ENCODE results near the gene ZNF205. TPM values are rescaled to one million over a fixed set of nuclear protein-coding genes. Genes with fewer than 3 reads are reported as not detected.

ZNF205 gene
- total RNA-seq, 2 experiments from 2014 or later, result not detected

DNA sequence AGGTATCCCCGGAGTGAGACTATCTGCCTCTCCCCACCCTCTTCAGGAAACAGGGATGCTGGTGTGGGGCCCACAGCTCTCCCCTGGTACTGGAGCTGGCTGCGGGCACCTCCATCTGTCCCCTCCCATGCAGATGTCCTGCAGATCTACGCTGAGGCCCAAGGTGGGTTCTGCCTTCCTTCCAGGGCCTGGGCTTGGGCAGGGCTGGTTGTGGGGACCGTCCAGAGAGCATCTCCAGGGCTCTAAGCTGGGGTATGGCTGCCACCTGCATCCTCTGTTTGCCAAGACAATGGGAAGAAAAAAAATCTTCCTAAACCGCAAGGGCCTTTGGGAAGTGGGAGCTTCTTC is 35.3 kb downstream of the ZNF205 start:
- no peak for DNase-seq
- Mint-ChIP-seq H3K27me3 (peaks cover 10% of the 10 kb centered on the region), H3K9me3 (no peaks in the 10 kb centered on the region), H3K4me1 (peaks cover 28% of the 10 kb centered on the region), H3K36me3 (ENCODE audit: low read depth) (peaks cover 8% of the 10 kb centered on the region), H3K27ac (no peak overlapping the region), H3K4me3 (no peak overlapping the region)
- POLR2A ChIA-PET, result interaction anchor here (0.8 to 5.0 kb wide), 8 partner anchors 10 to 253 kb away, joined by 3 to 38 read pairs (median 6); partner anchors contain the start of genes IL32, ZNF174, ZNF213 and ZSCAN32
- CTCF ChIA-PET, result interaction anchor here (1.0 to 5.6 kb wide), 6 partner anchors 13 to 119 kb away, joined by 3 to 56 read pairs (median 8); partner anchors contain the start of gene ZNF213

DNA sequence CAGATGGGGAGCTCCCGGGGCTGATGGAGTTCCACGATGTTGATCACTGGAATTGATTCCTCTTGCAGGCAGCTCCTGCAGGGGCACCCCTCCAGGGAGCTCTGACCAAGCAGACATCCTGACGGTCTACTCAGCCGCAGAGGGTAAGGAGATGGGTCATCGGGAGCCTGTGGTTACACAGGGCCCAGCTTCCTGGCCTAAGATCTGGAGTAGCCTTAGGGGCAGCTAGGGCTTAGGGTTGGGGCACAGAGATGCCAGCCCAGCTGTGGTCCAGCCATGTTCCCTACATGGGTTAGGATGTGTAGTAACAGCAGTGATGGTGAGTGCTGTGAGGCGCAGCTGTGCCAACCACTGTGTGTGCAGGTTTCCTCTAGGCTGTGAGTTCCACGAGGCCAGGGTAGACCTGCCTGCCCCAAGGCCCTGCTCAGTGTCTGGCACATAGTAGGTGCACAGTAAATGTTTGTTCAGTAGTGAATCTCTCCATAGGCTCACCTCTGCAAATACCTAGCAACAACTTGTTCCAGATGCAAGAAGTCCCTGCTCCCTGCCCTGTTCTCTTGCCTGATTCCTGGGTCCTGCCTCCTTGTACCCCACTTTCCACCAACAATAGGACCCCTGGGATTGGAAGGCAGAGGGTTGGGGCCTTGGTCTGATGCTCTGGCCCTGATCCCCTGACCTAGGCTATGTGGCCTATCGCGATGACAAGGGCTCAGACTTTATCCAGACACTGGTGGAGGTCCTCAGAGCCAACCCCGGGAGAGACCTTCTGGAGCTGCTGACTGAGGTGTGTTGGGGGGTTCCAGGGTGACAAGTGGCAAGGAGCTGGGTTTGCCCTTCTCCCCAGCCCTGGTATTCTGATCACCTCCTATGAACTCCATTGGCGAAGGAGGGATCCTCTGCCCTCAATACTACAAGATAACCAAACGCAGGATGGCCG is 36.1 kb downstream of the ZNF205 start:
- H3K4me3 Mint-ChIP-seq, result peak overlapping the region; percentile 81
- no peak overlapping the region for H3K27ac Mint-ChIP-seq
- no peaks in the 10 kb centered on the region for H3K9me3 Mint-ChIP-seq
- peaks cover 8% of the 10 kb centered on the region for H3K36me3 Mint-ChIP-seq (ENCODE audit: low read depth)
- CTCF ChIA-PET, result interaction anchor here (1.0 to 5.6 kb wide), 6 partner anchors 13 to 120 kb away, joined by 3 to 56 read pairs (median 8); partner anchors contain the start of gene ZNF213
- peaks cover 31% of the 10 kb centered on the region for H3K4me1 Mint-ChIP-seq
- peaks cover 12% of the 10 kb centered on the region for H3K27me3 Mint-ChIP-seq
- POLR2A ChIA-PET, result interaction anchor here (0.8 to 5.0 kb wide), 12 partner anchors 8 to 253 kb away, joined by 3 to 51 read pairs (median 6); partner anchors contain the start of genes IL32, ZNF174, ZNF213 and ZSCAN32
- no peak for DNase-seq

DNA sequence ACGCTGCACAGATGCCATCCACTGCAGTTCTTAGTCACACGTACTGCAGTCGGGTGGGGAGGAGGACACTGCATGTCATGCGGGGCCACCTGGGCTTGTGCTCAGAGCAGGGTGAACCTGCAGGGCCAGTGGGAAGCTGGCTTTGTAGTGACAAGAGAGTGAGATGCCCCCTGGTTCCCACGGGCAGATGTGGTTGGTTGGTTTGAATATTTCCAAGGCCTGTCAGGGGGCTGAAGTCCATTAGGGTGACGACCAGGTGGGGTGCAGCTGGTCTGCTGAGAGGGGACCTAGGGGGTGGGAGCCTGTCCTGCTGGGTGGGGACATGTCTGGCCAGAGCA is 36.8 kb downstream of the ZNF205 start:
- CTCF ChIA-PET, result interaction anchor here (1.6 to 5.6 kb wide), 8 partner anchors 9 to 117 kb away, joined by 4 to 56 read pairs (median 8); partner anchors contain the start of gene ZNF213
- H3K9me3 Mint-ChIP-seq, result no peaks in the 10 kb centered on the region
- H3K27me3 Mint-ChIP-seq, result peaks cover 15% of the 10 kb centered on the region
- peaks cover 8% of the 10 kb centered on the region for H3K36me3 Mint-ChIP-seq (ENCODE audit: low read depth)
- peak overlapping the region; percentile 81 for H3K4me3 Mint-ChIP-seq
- no peak overlapping the region for H3K27ac Mint-ChIP-seq
- no peak for DNase-seq
- POLR2A ChIA-PET, result interaction anchor here (1.1 to 5.0 kb wide), 8 partner anchors 9 to 252 kb away, joined by 3 to 51 read pairs (median 8); partner anchors contain the start of genes IL32, ZNF174, ZNF213 and ZSCAN32
- H3K4me1 Mint-ChIP-seq, result peaks cover 31% of the 10 kb centered on the region

DNA sequence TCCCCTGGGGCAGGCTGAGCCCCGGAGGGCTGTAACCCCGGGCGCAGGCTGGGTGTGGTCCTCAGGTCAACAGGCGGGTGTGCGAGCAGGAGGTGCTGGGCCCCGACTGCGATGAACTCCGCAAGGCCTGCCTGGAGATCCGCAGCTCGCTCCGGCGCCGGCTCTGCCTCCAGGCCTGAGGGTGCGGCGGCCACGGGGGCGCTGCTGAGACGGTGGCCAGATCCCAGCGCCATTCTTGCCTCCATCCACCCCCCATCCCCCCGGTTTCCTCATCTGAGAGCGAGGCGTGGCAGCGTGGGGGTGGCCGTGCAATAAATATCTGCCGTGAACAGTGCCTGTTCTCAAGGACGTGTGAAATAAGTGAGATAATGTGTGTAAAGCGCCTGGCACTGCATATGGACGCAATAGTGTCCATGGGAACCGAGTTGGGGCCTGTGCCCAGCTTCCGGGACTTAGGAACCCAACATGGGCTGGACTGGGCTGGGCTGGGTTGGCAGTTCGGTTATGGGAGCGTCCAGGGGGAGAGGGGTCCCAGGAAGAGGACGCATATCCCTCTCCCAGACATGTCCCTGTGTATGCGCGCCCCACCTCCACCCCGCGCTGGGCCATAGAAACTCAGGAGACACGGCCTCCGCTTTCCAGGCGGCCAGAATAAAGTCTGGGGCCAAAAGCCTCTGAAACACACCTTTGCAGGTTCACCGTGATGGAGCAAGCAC is 37.4 kb downstream of the ZNF205 start:
- peak overlapping the region; percentile 81 for H3K4me3 Mint-ChIP-seq
- peaks cover 18% of the 10 kb centered on the region for H3K27me3 Mint-ChIP-seq
- H3K36me3 Mint-ChIP-seq (ENCODE audit: low read depth), result peaks cover 8% of the 10 kb centered on the region
- peak; percentile 66 for DNase-seq
- POLR2A ChIA-PET, result interaction anchor here (0.8 to 5.0 kb wide), 22 partner anchors 9 to 1185 kb away, joined by 3 to 51 read pairs (median 4); partner anchors contain the start of genes IL32, RPS2, TNFRSF12A and ZNF174
- H3K27ac Mint-ChIP-seq, result peak overlapping the region; percentile 82
- H3K4me1 Mint-ChIP-seq, result peaks cover 33% of the 10 kb centered on the region
- H3K9me3 Mint-ChIP-seq, result no peaks in the 10 kb centered on the region
- CTCF ChIA-PET, result interaction anchor here (0.7 to 5.6 kb wide), 19 partner anchors 8 to 146 kb away, joined by 3 to 56 read pairs (median 4); partner anchors contain the start of gene ZNF213

DNA sequence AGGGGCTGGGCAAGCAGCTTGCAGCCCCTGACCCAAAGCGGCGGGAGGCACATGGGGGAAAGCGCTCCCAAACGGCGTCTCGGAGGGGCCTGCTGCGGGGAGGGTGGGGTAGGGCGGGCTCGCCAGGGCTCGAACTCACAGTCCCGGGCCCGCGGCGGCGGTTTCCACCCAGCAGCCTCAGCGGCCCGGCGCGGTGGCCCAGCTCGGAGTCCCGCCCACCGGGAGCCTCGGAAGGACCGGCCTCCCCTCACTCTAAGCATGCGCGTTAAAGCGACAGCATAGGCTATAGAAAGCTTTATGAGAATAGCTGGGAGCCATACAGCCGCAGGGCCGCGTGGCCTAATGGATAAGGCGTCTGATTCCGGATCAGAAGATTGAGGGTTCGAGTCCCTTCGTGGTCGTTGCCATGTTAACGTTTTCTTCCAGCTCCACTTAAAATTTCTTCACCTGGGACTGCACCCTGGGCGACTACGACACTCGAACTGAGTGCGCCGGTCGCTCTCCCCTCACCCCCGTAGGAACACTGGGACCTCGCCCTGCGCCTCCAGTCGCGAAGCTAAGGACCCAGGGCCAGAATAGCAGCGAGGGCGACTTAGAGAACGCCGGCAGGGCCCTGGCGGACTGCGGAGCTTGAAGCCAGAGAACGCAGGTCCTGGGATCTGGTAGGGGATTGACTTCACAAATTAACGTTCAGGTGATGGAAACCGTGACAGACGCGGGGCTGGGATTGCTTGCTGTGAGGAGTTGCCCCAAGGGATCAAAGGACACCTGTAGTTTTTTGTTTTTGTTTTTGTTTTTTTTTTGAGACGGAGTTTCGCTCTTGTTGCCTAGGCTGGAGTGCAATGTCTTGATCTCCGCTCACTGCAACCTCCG is 38.2 kb downstream of the ZNF205 start:
- DNase-seq, result peak; percentile 99
- H3K4me3 Mint-ChIP-seq, result peak overlapping the region; percentile 81
- ChIA-PET CTCF (interaction anchor here (0.7 to 5.6 kb wide), 21 partner anchors 8 to 268 kb away, joined by 3 to 56 read pairs (median 4); partner anchors contain the start of genes FLYWCH2 and ZNF213), POLR2A (interaction anchor here (0.8 to 5.0 kb wide), 21 partner anchors 8 to 1186 kb away, joined by 3 to 51 read pairs (median 4); partner anchors contain the start of genes IL32, RPS2, TNFRSF12A and ZNF174)
- peaks cover 37% of the 10 kb centered on the region for H3K4me1 Mint-ChIP-seq
- no peaks in the 10 kb centered on the region for H3K9me3 Mint-ChIP-seq
- peaks cover 8% of the 10 kb centered on the region for H3K36me3 Mint-ChIP-seq (ENCODE audit: low read depth)
- peak overlapping the region; percentile 82 for H3K27ac Mint-ChIP-seq
- H3K27me3 Mint-ChIP-seq, result peaks cover 22% of the 10 kb centered on the region

DNA sequence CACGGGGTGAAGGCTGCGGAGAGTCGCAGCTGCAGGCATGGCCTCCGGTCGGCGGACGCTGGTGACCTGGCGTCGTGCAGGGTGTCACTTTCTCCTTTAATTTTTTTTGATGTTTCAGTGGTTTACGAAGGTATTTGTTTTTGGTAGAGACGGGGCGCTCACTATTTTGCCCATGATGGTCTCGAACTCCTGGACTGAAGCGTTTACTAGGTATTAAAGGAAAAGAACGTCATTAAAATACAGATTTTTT is 39.6 kb downstream of the ZNF205 start:
- peak overlapping the region; percentile 68 for H3K4me3 Mint-ChIP-seq
- POLR2A ChIA-PET, result interaction anchor here (1.2 to 3.7 kb wide), 2 partner anchors 16 to 36 kb away, joined by 3 to 51 read pairs; partner anchors contain the start of genes OR1F1 and ZNF213
- peak; percentile 40 for DNase-seq
- peaks cover 38% of the 10 kb centered on the region for H3K4me1 Mint-ChIP-seq
- peak overlapping the region; percentile 71 for H3K27ac Mint-ChIP-seq
- no peaks in the 10 kb centered on the region for H3K9me3 Mint-ChIP-seq
- H3K36me3 Mint-ChIP-seq (ENCODE audit: low read depth), result peaks cover 8% of the 10 kb centered on the region
- peaks cover 22% of the 10 kb centered on the region for H3K27me3 Mint-ChIP-seq
- CTCF ChIA-PET, result interaction anchor here (0.8 to 5.6 kb wide), 3 partner anchors 17 to 50 kb away, joined by 3 to 56 read pairs (median 4); partner anchors contain the start of gene ZNF213

DNA sequence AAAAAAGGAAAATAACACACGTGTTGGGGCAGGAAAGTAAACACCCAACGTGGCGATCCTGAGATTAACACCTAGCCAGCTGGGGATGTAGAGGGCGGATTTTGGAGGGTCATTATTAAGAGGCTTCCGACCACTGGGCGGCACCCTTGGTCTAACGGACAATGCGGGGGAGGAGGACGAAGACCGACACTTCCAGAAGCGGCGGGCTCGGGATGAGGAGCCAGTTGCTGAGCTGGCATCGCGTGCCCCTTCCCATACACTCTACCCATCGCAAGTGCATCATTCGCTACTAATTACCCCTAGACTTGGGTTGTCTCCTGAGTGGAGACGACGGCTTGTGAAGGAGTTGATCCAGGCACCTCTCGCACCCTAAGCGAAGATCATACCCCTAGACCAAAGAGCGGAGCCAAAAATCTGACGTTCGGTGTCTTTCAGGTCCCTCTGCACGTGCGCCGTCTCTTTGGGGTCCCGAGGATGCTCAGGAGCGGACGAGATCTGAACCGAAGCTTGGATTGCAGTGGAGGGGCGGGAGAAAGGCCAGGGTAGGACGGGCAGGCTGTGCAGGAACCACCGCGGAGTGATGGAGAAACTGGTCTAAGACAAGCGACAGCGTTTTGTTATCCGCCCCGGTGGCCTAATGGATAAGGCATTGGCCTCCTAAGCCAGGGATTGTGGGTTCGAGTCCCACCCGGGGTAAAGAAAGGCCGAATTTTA is 40.0 kb downstream of the ZNF205 start:
- DNase-seq, result peak; percentile 86
- POLR2A ChIA-PET, result interaction anchor here (1.2 to 3.7 kb wide), 2 partner anchors 16 to 35 kb away, joined by 3 to 51 read pairs; partner anchors contain the start of genes OR1F1 and ZNF213
- Mint-ChIP-seq H3K9me3 (no peaks in the 10 kb centered on the region), H3K4me3 (peak overlapping the region; percentile 68), H3K27ac (peak overlapping the region; percentile 71), H3K27me3 (peaks cover 26% of the 10 kb centered on the region), H3K4me1 (peaks cover 42% of the 10 kb centered on the region), H3K36me3 (ENCODE audit: low read depth) (peaks cover 11% of the 10 kb centered on the region)
- CTCF ChIA-PET, result interaction anchor here (0.8 to 5.6 kb wide), 3 partner anchors 18 to 50 kb away, joined by 3 to 56 read pairs (median 4); partner anchors contain the start of gene ZNF213

DNA sequence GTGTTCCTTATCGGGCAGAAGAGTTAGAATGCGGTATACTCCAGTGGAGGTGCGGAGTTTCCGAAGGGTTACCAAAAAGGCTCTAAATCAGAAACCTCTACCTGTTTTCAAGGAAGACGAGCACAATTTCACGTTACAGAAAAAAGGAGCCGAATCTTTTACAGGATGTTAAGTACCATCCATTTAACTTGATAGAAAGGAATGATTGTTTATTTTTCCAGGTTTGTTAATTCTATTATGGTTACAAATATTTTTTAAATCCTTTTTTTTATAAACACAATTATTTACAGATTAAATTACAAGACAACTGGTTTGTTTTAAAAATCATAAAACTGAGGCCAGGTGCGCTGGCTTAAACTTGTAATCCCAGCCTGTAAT is 40.6 kb downstream of the ZNF205 start:
- H3K4me1 Mint-ChIP-seq, result peaks cover 48% of the 10 kb centered on the region
- ChIA-PET POLR2A (interaction anchor here (1.2 kb wide), 1 partner anchor 35 kb away, joined by 3 read pairs; the partner anchor contains the start of gene OR1F1), CTCF (no interaction called here)
- H3K9me3 Mint-ChIP-seq, result no peaks in the 10 kb centered on the region
- peaks cover 13% of the 10 kb centered on the region for H3K36me3 Mint-ChIP-seq (ENCODE audit: low read depth)
- no peak for DNase-seq
- H3K4me3 Mint-ChIP-seq, result peak overlapping the region; percentile 68
- peaks cover 32% of the 10 kb centered on the region for H3K27me3 Mint-ChIP-seq
- H3K27ac Mint-ChIP-seq, result peak overlapping the region; percentile 71

DNA sequence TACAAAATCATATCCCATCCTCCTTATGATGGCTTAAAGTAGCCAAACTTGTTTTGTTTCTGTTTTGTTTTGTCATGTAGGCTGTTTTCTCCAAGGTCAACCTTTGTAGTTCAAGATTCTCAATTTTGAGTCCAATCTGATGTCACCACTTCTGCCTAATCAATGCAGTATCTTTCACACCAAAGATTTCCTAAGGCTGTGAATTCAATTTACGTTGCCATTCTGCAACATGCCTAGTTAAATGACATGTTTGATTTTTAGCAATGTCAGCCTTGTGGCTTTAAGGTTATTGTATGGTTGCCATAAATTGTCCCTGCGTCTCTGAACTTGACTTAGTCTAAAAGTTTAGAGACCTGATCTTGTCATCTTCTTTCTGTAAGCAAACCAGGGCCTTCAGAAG is 42.8 kb downstream of the ZNF205 start:
- H3K27me3 Mint-ChIP-seq, result peaks cover 35% of the 10 kb centered on the region
- POLR2A ChIA-PET, result interaction anchor here (0.8 kb wide), 1 partner anchor 21 kb away, joined by 3 read pairs; no protein-coding TSS in a partner anchor
- peaks cover 18% of the 10 kb centered on the region for H3K36me3 Mint-ChIP-seq (ENCODE audit: low read depth)
- DNase-seq, result no peak
- no peaks in the 10 kb centered on the region for H3K9me3 Mint-ChIP-seq
- CTCF ChIA-PET, result interaction anchor here (1.2 to 1.3 kb wide), 2 partner anchors 20 to 26 kb away, joined by 3 to 5 read pairs; partner anchors contain the start of gene ZNF213
- H3K4me1 Mint-ChIP-seq, result peaks cover 49% of the 10 kb centered on the region
- no peak overlapping the region for H3K4me3 Mint-ChIP-seq
- no peak overlapping the region for H3K27ac Mint-ChIP-seq

DNA sequence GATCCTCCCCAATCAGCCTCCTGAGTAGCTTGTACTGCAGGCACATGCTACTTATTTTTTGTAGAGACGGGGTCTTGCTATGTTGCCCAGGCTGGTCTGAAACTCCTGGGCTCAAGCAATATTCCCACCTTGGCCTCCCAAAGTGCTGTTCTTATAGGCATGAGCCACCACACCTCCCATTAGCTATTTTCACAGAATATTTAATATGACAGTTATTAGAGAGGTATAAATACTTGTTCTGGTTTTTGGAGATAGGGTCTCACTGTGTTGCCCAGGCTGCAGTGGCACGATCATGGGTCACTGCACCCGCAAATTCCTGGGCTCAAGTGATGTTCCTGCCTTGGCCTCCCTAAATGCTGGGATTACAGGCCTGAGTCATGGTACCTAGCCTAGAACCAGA is 43.6 kb downstream of the ZNF205 start:
- H3K27ac Mint-ChIP-seq, result no peak overlapping the region
- POLR2A ChIA-PET, result interaction anchor here (0.8 kb wide), 1 partner anchor 22 kb away, joined by 3 read pairs; no protein-coding TSS in a partner anchor
- H3K4me3 Mint-ChIP-seq, result no peak overlapping the region
- peaks cover 46% of the 10 kb centered on the region for H3K4me1 Mint-ChIP-seq
- peaks cover 35% of the 10 kb centered on the region for H3K27me3 Mint-ChIP-seq
- peaks cover 15% of the 10 kb centered on the region for H3K36me3 Mint-ChIP-seq (ENCODE audit: low read depth)
- CTCF ChIA-PET, result interaction anchor here (1.3 kb wide), 1 partner anchor 27 kb away, joined by 5 read pairs; no protein-coding TSS in a partner anchor
- no peak for DNase-seq
- no peaks in the 10 kb centered on the region for H3K9me3 Mint-ChIP-seq

All from activated CD4-positive, alpha-beta memory T cell treated with anti-CD3 and anti-CD28 coated beads, Interleukin-2, amount 10 ng/mL, durations not matched to agents 7 days and 5 days (primary cell).